Stimulated activated CD4-positive, alpha-beta T cell treated with anti-CD3 and anti-CD28 coated beads, Interleukin-15, amount 100 ng/mL, for 48 hours (primary cell): ENCODE data around the gene MAD2L2.

Experiments
- DNase-seq, 2 donors: peaks; one replicate each; pipeline ENCODE4 v3.0.0-alpha.2; 2020; ENCODE audit warnings: low read depth in 2 of 2

Gene MAD2L2

GRCh38 chr1:11681071-11681771, at the start of gene MAD2L2:
Gene MAD2L2 (minus strand): TSS chr1:11681148. CDS start chr1:11680601, 547 bp downstream.
- peak; percentile 76 to 90 for DNase-seq

- no peak for DNase-seq
These were observed 49.5 kb upstream of the MAD2L2 start for GRCh38 chr1:11730429-11730891.

- no peak for DNase-seq
These were observed 48.8 kb upstream of the MAD2L2 start for GRCh38 chr1:11729498-11730428.

GRCh38 chr1:11729155-11729497, 48.2 kb upstream of the MAD2L2 start:
- DNase-seq = no peak

- DNase-seq = no peak
These were observed 47.3 kb upstream of the MAD2L2 start for GRCh38 chr1:11728126-11728806.

GRCh38 chr1:11727119-11727518, 46.2 kb upstream of the MAD2L2 start:
- no peak for DNase-seq

- no peak for DNase-seq
These were observed 44.7 kb upstream of the MAD2L2 start for GRCh38 chr1:11725616-11726015.

GRCh38 chr1:11722538-11722937, 41.6 kb upstream of the MAD2L2 start:
- DNase-seq = no peak

GRCh38 chr1:11721311-11721710, 40.4 kb upstream of the MAD2L2 start:
- DNase-seq = no peak

- no peak for DNase-seq
These were observed 39.6 kb upstream of the MAD2L2 start for GRCh38 chr1:11720525-11720924.

- no peak for DNase-seq
These were observed 39.1 kb upstream of the MAD2L2 start for GRCh38 chr1:11720033-11720376.

GRCh38 chr1:11719313-11720032, 38.5 kb upstream of the MAD2L2 start:
- DNase-seq = peak; percentile 62 to 79

- no peak for DNase-seq
These were observed 34.1 kb upstream of the MAD2L2 start for GRCh38 chr1:11714831-11715575.

GRCh38 chr1:11713095-11713494, 32.1 kb upstream of the MAD2L2 start:
- DNase-seq = no peak

GRCh38 chr1:11712285-11712684, 31.3 kb upstream of the MAD2L2 start:
- no peak for DNase-seq

- DNase-seq = no peak
These were observed 30.5 kb upstream of the MAD2L2 start for GRCh38 chr1:11711490-11711889.

- DNase-seq = no peak
These were observed 27.8 kb upstream of the MAD2L2 start for GRCh38 chr1:11708554-11709350.

GRCh38 chr1:11707621-11708276, 26.8 kb upstream of the MAD2L2 start:
- DNase-seq = no peak

GRCh38 chr1:11706292-11706691, 25.3 kb upstream of the MAD2L2 start:
- no peak for DNase-seq

- DNase-seq = no peak
These were observed 24.6 kb upstream of the MAD2L2 start for GRCh38 chr1:11705596-11705995.
